Measurements from ENCODE around the gene CSK. TPM values are rescaled to one million over a fixed set of nuclear protein-coding genes. Genes with fewer than 3 reads are reported as not detected.
A peak's percentile ranks its signal among the peaks of the same experiment; 100 is the strongest.

CSK gene
- total and polyA plus RNA-seq, 2 experiments from 2014 or later = 13.6 to 27.5 TPM

- Histone ChIP-seq H3K27me3 (ENCODE audit: insufficient read depth) (no peaks in the 10 kb centered on the region), H3K79me2 (replicated peaks; ENCODE audit: insufficient read depth) (no peaks in the 10 kb centered on the region), H3K9me2 (ENCODE audit: insufficient read depth) (no peaks in the 10 kb centered on the region), H3F3A (replicated peaks; ENCODE audit: low read depth) (no peaks in the 10 kb centered on the region), H2AFZ (no peak overlapping the region), H3K27ac (ENCODE audit: low read depth) (no peak overlapping the region), H3K4me3 (no peak overlapping the region), H3K4me1 (ENCODE audit: insufficient read depth) (peaks cover 7% of the 10 kb centered on the region; the same call in 1 of the 2 replicates), H3K4me2 (no peak overlapping the region), H3K36me3 (ENCODE audit: insufficient read depth) (no peaks in the 10 kb centered on the region), H4K20me1 (replicated peaks; ENCODE audit: insufficient read depth) (no peaks in the 10 kb centered on the region)
- ATAC-seq (no peak), DNase-seq (ENCODE audit: low spot score) (no peak)
- peaks cover 3% of the 10 kb centered on the region for H3K27me3 Mint-ChIP-seq (ENCODE audit: insufficient read depth, low read depth, poor library complexity)
- H3K27ac Mint-ChIP-seq = no peak overlapping the region
- no peaks in the 10 kb centered on the region for H3K9me3 Mint-ChIP-seq
- TF ChIP-seq CTCF (conservative IDR thresholded peaks at IDR 0.05; ENCODE audit: low read depth in 2 of 2) (0 out of 4 replicates have a peak, but pooled peaks of 1 of the 2 experiments have one; percentile 10), EZH2 (IDR thresholded peaks at IDR 0.05; ENCODE audit: low read depth, unreplicated experiment) (no peak)
- peaks cover 17% of the 10 kb centered on the region; the same call in 2 of the 3 replicates for H3K4me1 Mint-ChIP-seq
- H3K4me3 Mint-ChIP-seq = no peak overlapping the region
- peaks cover 19% of the 10 kb centered on the region for H3K36me3 Mint-ChIP-seq (ENCODE audit: low read depth)
Observed at GRCh38 chr15:74804935-74805334, 23.1 kb downstream of the CSK start.

GRCh38 chr15:74807282-74807681, 25.4 kb downstream of the CSK start:
- TF ChIP-seq EZH2phosphoT487 (IDR thresholded peaks at IDR 0.05; ENCODE audit: unreplicated experiment) (no peak), CREB1 (CRISPR knock-in tag; IDR thresholded peaks at IDR 0.05; ENCODE audit: low read depth) (no peak), STAT1 (IDR thresholded peaks at IDR 0.05; ENCODE audit: unreplicated experiment) (no peak), JUNB (IDR thresholded peaks at IDR 0.05; ENCODE audit: unreplicated experiment) (no peak), POLR2AphosphoS5 (IDR thresholded peaks at IDR 0.05; ENCODE audit: low read depth) (no peak)
- no peaks in the 10 kb centered on the region for H3K36me3 ChIP-seq (ENCODE audit: insufficient read depth)
- no peak overlapping the region for H3K27ac ChIP-seq (ENCODE audit: low read depth)
- no peak overlapping the region for H3K27ac Mint-ChIP-seq
- H2AFZ ChIP-seq = no peak overlapping the region
- no peaks in the 10 kb centered on the region for H3K27me3 ChIP-seq (ENCODE audit: insufficient read depth)
- H3K27me3 Mint-ChIP-seq (ENCODE audit: insufficient read depth, low read depth, poor library complexity) = peaks cover 3% of the 10 kb centered on the region
- no peaks in the 10 kb centered on the region for H3K9me2 ChIP-seq (ENCODE audit: insufficient read depth)
- H4K20me1 ChIP-seq (replicated peaks; ENCODE audit: insufficient read depth) = no peaks in the 10 kb centered on the region
- H3K4me1 Mint-ChIP-seq = peaks cover 12% of the 10 kb centered on the region; the same call in 2 of the 3 replicates
- H3F3A ChIP-seq (replicated peaks; ENCODE audit: low read depth) = no peaks in the 10 kb centered on the region
- peaks cover 12% of the 10 kb centered on the region for H3K36me3 Mint-ChIP-seq (ENCODE audit: low read depth)
- H3K79me2 ChIP-seq (replicated peaks; ENCODE audit: insufficient read depth) = no peaks in the 10 kb centered on the region
- no peak overlapping the region for H3K4me3 ChIP-seq
- no peaks in the 10 kb centered on the region for H3K9me3 Mint-ChIP-seq
- no peak overlapping the region for H3K4me3 Mint-ChIP-seq
- H3K4me2 ChIP-seq = no peak overlapping the region
- DNase-seq (ENCODE audit: low spot score) (no peak), ATAC-seq (no peak)
- peaks cover 3% of the 10 kb centered on the region; the same call in 1 of the 2 replicates for H3K4me1 ChIP-seq (ENCODE audit: insufficient read depth)

- Histone ChIP-seq H3K4me1 (ENCODE audit: insufficient read depth) (peaks cover 3% of the 10 kb centered on the region; the same call in 1 of the 2 replicates), H3K27ac (ENCODE audit: low read depth) (no peak overlapping the region), H3K4me3 (no peak overlapping the region), H2AFZ (no peak overlapping the region), H3K79me2 (replicated peaks; ENCODE audit: insufficient read depth) (no peaks in the 10 kb centered on the region), H3F3A (replicated peaks; ENCODE audit: low read depth) (no peaks in the 10 kb centered on the region), H4K20me1 (replicated peaks; ENCODE audit: insufficient read depth) (no peaks in the 10 kb centered on the region), H3K36me3 (ENCODE audit: insufficient read depth) (no peaks in the 10 kb centered on the region), H3K27me3 (ENCODE audit: insufficient read depth) (no peaks in the 10 kb centered on the region), H3K4me2 (no peak overlapping the region), H3K9me2 (ENCODE audit: insufficient read depth) (no peaks in the 10 kb centered on the region)
- peaks cover 6% of the 10 kb centered on the region for H3K36me3 Mint-ChIP-seq (ENCODE audit: low read depth)
- H3K4me1 Mint-ChIP-seq = peaks cover 12% of the 10 kb centered on the region; the same call in 2 of the 3 replicates
- no peak overlapping the region for H3K4me3 Mint-ChIP-seq
- no peaks in the 10 kb centered on the region for H3K9me3 Mint-ChIP-seq
- DNase-seq (ENCODE audit: low spot score) (no peak), ATAC-seq (no peak; the same call in 1 of the 3 replicates)
- H3K27me3 Mint-ChIP-seq (ENCODE audit: insufficient read depth, low read depth, poor library complexity) = peaks cover 3% of the 10 kb centered on the region
- H3K27ac Mint-ChIP-seq = peak overlapping the region; percentile 61; the same call in 1 of the 2 replicates
- TF ChIP-seq ZNF331 (CRISPR knock-in tag; IDR thresholded peaks at IDR 0.05; ENCODE audit: low read depth) (no peak), STAT1 (IDR thresholded peaks at IDR 0.05; ENCODE audit: unreplicated experiment) (no peak), ZNF114 (CRISPR knock-in tag; IDR thresholded peaks at IDR 0.05) (no peak), NANOG (IDR thresholded peaks at IDR 0.05; ENCODE audit: borderline replicate concordance) (no peak), JUNB (IDR thresholded peaks at IDR 0.05; ENCODE audit: unreplicated experiment) (no peak), CTCF (conservative IDR thresholded peaks at IDR 0.05; ENCODE audit: low read depth in 2 of 2) (no peak), REST (IDR thresholded peaks at IDR 0.05; ENCODE audit: unreplicated experiment) (no peak)
Observed at GRCh38 chr15:74808078-74808839, 26.4 kb downstream of the CSK start.

Data from GM23338 (cell line).